Neural cell (in vitro differentiated cells): ENCODE measurements around the gene SYTL4. TPM values are rescaled to one million over a fixed set of nuclear protein-coding genes. Genes with fewer than 3 reads are reported as not detected.

Experiments
- H2AFZ ChIP-seq: fragments of 200-600, 300-800 bp; sonication (generic), shearing (Covaris generic); 2 replicates; pipeline ENCODE4 v1.6.0; 2014; ENCODE audit warnings: low read depth, mild to moderate bottlenecking, antibody characterized with exemption, low read length, moderate library complexity
- H3F3A ChIP-seq: fragments of 200-600 bp; shearing (Covaris generic); 2 replicates; pipeline ENCODE4 v1.6.1; 2016; ENCODE audit warnings: mild to moderate bottlenecking, moderate library complexity, mixed read lengths, antibody characterized with exemption, low read length; ENCODE audit not compliant: insufficient read depth, poor library complexity, severe bottlenecking
- H3K27ac ChIP-seq: fragments of 200-600, 300-800 bp; sonication (generic), shearing (Covaris generic); 2 replicates; pipeline ENCODE4 v1.5.1; 2014; ENCODE audit warnings: mild to moderate bottlenecking, low read length, moderate library complexity
- H3K27me3 ChIP-seq: fragments of 300-800, 200-600 bp; sonication (generic), shearing (Covaris generic); 2 replicates; pipeline ENCODE4 v1.6.0; 2014; ENCODE audit warnings: mild to moderate bottlenecking, low read depth, low read length, moderate library complexity; ENCODE audit not compliant: insufficient read depth
- H3K36me3 ChIP-seq: fragments of 300-800, 200-600 bp; sonication (generic), shearing (Covaris generic); 2 replicates; pipeline ENCODE4 v1.5.1; 2014; ENCODE audit warnings: mild to moderate bottlenecking, antibody characterized with exemption, low read length, moderate library complexity; ENCODE audit not compliant: insufficient read depth
- H3K4me2 ChIP-seq: fragments of 300-800, 200-600 bp; sonication (generic), shearing (Covaris generic); 2 replicates; pipeline ENCODE4 v1.6.0; 2014; ENCODE audit warnings: mild to moderate bottlenecking, low read length
- H3K4me3 ChIP-seq: fragments of 300-800, 200-600 bp; sonication (generic), shearing (Covaris generic); 2 replicates; pipeline ENCODE4 v1.5.1; 2014; ENCODE audit warnings: mild to moderate bottlenecking, low read length, moderate library complexity
- H3K79me2 ChIP-seq: fragments of 200-600 bp; shearing (Covaris generic); replicated peaks from 2 replicates; pipeline ENCODE4 v1.6.0; 2014; ENCODE audit warnings: mild to moderate bottlenecking, low read length, moderate library complexity; ENCODE audit not compliant: insufficient read depth
- H3K9ac ChIP-seq: fragments of 300-800, 200-600 bp; sonication (generic), shearing (Covaris generic); 2 replicates; pipeline ENCODE4 v1.6.1; 2016; ENCODE audit warnings: mild to moderate bottlenecking, low read length, mixed read lengths
- H3K9me2 ChIP-seq: fragments of 200-600 bp; shearing (Covaris generic); 2 replicates; pipeline ENCODE4 v1.6.1; 2016; ENCODE audit warnings: mild to moderate bottlenecking, low read length, mixed read lengths; ENCODE audit not compliant: insufficient read depth
- H3K9me3 ChIP-seq: fragments of 200-600, 300-800 bp; sonication (generic), shearing (Covaris generic); 2 replicates; pipeline ENCODE4 v1.6.1; 2016; ENCODE audit warnings: mild to moderate bottlenecking, mixed run types, low read length, moderate library complexity, mixed read lengths
- H4K20me1 ChIP-seq: fragments of 200-600 bp; shearing (Covaris generic); 2 replicates; pipeline ENCODE4 v1.6.1; 2016; ENCODE audit warnings: mild to moderate bottlenecking, mixed run types; ENCODE audit not compliant: insufficient read depth
- CTCF ChIP-seq: fragments of 450-650 bp; IDR thresholded peaks from 2 replicates; pipeline ENCODE4 v1.5.1; 2014; ENCODE audit warnings: antibody characterized with exemption, mild to moderate bottlenecking, moderate library complexity; ENCODE audit not compliant: poor library complexity, severe bottlenecking
- EP300 ChIP-seq: fragments of 450-650 bp; conservative IDR thresholded peaks from 2 replicates; pipeline ENCODE4 v1.6.1; 2014; ENCODE audit warnings: antibody characterized with exemption, mild to moderate bottlenecking, moderate library complexity; ENCODE audit not compliant: poor library complexity, severe bottlenecking
- EZH2 ChIP-seq: fragments of 200-600, 300-800 bp; shearing (Covaris generic), sonication (generic); IDR thresholded peaks from 2 replicates; pipeline ENCODE4 v1.6.1; 2014; ENCODE audit warnings: antibody characterized with exemption, low read length, borderline replicate concordance, mild to moderate bottlenecking; ENCODE audit not compliant: insufficient read depth, poor library complexity, severe bottlenecking
- MXI1 ChIP-seq: fragments of 450-650 bp; conservative IDR thresholded peaks from 2 replicates; pipeline ENCODE4 v1.6.1; 2014; ENCODE audit warnings: antibody characterized with exemption, mild to moderate bottlenecking; ENCODE audit not compliant: poor library complexity, severe bottlenecking
- POLR2AphosphoS5 ChIP-seq: IDR thresholded peaks from 2 replicates; pipeline ENCODE4 v1.6.1; 2012
- RAD21 ChIP-seq: fragments of 450-650 bp; conservative IDR thresholded peaks from 2 replicates; pipeline ENCODE4 v1.6.1; 2014; ENCODE audit warnings: antibody characterized with exemption, mild to moderate bottlenecking, moderate library complexity
- REST ChIP-seq: IDR thresholded peaks from 2 replicates; pipeline ENCODE4 v1.6.1; 2012; ENCODE audit warnings: borderline replicate concordance
- SMC3 ChIP-seq: fragments of 450-650 bp; conservative IDR thresholded peaks from 2 replicates; pipeline ENCODE4 v1.6.1; 2014; ENCODE audit warnings: antibody characterized with exemption, mild to moderate bottlenecking, moderate library complexity; ENCODE audit not compliant: poor library complexity
- TAF1 ChIP-seq: IDR thresholded peaks from 2 replicates; pipeline ENCODE4 v1.6.1; 2012; ENCODE audit warnings: low read depth
- polyA plus RNA-seq: library from polyadenylated mRNA; depleted of rRNA; stranded (reverse); fragments of >200 nt; gene quantifications from 2 replicates; pipeline ENCODE4 v1.2.3, GENCODE V29; 2014

The SYTL4 gene
- polyA plus RNA-seq, 1 donor from 2014 or later, result 0.11 TPM

- TF ChIP-seq REST, result no peak
- TF ChIP-seq TAF1, result no peak
Measured at GRCh38 chrX:100750883-100751282, 19.0 kb upstream of the SYTL4 start (continued).

GRCh38 chrX:100748108-100748507 lies 16.2 kb upstream of the SYTL4 start:
- Histone ChIP-seq H3K27ac (no peak overlapping the region), H3K4me2 (no peak overlapping the region), H3K9ac (no peak overlapping the region), H3K27me3 (no peaks in the 10 kb centered on the region), H4K20me1 (no peaks in the 10 kb centered on the region), H3K9me3 (no peaks in the 10 kb centered on the region), H3K9me2 (no peaks in the 10 kb centered on the region), H3F3A (no peaks in the 10 kb centered on the region), H3K36me3 (no peaks in the 10 kb centered on the region), H2AFZ (no peak overlapping the region), H3K4me3 (no peak overlapping the region), H3K79me2 (no peaks in the 10 kb centered on the region)
- TF ChIP-seq EP300 (no peak), CTCF (no peak), MXI1 (no peak), REST (no peak), EZH2 (no peak), TAF1 (no peak), RAD21 (no peak), POLR2AphosphoS5 (no peak), SMC3 (no peak)
